D341Med (cell line): Measurements from ENCODE around the gene APOL1.
"Not testable (repeated sequence)": the region's sequence is repeated elsewhere in the genome, so short reads cannot be mapped to it uniquely, and the experiment has no call there.

ENCODE experiments used
- DNase-seq: peaks from one replicate; pipeline ENCODE4 v3.0.0; 2012; ENCODE audit warnings: low spot score

APOL1 gene

DNA sequence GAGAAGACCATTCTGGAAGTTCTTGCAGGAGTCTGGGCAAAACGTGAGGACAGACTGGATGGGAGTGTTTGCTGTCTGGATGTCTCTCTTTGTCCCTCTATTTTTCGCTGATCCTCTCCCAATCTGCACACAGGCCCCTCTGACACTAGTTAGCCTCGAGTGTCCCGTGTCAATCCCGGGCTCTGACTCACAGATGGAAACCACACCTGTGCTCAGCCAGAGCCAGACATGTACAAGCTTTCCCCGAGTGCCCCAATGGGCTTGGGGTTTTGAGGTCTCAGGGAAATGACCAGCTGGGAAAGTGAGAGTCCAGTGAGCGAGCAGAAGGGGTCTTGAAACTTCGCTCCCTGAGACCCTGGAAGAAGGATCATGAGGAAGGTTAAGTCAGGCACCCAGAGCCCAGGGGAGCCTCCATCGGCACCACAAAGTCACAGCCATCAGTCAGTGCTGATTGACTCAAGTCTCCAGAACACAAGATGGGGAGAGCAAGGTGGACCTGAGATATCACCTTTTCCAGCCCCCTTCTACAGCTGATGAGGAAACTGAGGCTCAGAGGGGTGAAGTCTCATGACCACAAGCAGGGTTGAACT lies 27.5 kb upstream of the APOL1 start:
- DNase-seq = no peak

DNA sequence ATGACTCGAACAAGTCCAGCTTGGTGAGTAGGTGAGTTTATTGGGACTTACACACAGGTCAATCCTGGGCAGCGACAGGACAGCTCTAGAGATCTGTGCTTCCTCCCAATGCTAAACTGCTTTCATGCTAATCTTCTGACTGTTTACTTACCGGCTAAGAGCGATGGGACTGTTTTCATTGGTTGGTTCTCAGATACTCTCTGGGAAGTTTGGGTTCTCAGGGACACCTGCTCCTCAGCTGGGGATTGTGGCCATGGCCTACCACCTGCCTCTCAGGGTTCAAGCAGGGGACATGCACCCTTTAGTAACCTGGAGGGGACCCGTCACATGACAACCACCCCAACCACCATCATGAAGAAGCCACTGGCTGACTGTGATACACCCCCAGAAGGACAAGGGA lies 26.7 kb upstream of the APOL1 start:
- DNase-seq = no peak

DNA sequence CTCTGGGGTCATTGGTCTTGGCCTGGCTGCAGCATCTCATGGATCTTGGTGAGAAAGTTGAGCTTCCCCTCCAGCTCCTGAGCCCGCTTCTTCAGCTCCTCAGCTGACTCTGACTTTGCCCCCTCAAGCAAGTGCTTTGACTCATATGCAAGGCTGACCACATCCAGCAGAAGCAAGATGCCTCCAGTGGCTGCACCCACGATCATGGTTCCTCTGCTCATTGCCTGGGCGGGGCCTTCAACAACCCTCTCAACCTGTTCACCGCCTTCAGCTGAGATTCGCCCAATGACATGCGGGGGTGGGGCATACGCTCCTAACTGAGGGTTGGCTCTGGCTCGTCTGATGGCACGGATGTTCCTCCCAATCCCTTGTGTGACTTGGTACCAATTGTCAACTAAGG lies 25.5 kb upstream of the APOL1 start:
- DNase-seq = no peak

DNA sequence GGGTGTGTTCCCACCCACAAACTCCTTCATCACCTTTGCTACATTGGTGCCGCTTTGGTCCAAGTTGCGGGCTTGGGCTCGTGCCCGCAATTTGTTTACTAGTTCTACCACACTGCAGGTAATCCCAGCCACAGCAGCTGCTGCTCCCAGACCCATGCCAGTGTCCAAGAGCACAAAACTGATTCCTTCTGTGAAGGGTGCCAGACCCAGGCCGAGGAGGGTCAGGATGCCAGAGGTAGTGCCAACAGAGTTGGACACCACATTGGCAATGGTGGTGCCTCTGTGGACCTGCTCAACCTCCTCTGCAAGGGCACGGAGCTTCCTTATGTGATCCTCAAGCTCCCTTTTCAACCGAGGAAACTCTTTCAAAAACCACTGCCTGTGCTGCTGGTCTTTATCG lies 25.1 kb upstream of the APOL1 start:
- DNase-seq = no peak

DNA sequence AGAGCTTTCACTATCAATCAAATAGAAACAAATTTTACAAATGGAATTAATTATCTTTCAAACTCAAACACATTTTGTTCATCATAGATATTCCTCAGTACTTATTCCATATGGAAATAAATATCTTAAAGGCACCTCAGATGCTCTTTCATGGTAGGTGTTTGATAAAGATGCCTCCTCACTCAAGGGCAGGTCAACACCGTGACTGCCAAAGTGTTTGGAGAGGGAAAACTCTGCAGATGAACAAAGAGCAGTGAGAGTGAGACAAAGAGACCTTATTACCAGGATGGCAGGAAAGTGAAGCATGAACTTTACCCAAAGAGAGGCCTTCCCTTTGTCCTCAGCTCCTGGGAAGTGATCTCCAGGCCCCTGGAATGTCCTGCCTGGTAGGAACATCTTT lies 24.6 kb upstream of the APOL1 start:
- DNase-seq = not testable (repeated sequence)

DNA sequence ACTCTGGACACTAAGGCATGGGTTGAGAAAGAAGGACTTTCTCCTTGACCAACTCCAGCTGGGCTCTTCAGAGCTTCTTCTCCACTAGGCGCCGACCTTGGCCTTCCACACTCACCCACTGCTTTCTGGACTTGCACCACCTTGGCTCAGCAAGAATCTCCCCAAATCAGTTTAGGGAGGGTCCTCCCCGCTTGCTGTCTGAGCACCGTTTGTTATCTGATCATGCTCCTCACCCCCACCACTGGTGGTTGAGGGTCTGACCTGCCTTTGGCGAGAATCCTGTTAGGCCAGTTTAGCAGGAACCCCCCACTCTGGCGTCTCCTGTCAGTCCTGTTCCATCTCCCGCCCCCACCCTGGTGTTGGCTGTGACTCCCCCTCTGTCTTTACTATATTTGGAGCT lies 24.0 kb upstream of the APOL1 start:
- DNase-seq = no peak

DNA sequence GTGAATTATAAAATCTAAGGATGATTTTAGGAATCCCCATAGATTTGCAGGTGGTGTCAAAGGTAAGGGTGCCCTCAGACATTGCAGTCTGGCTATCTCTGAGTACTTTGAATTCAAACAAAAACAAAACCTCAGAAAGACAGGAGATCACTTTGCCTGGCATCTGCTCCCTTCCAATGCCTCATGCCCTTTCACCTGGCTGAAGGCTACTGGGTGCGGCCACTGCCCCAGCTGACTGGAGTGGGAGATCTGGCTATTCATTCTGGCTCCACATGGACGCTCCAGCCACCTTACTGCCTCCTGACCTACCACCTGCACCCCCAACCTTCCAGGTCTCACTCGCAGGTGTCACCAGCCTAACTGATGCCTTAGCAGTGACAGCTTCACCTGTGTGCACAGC lies 23.3 kb upstream of the APOL1 start:
- not testable (repeated sequence) for DNase-seq

DNA sequence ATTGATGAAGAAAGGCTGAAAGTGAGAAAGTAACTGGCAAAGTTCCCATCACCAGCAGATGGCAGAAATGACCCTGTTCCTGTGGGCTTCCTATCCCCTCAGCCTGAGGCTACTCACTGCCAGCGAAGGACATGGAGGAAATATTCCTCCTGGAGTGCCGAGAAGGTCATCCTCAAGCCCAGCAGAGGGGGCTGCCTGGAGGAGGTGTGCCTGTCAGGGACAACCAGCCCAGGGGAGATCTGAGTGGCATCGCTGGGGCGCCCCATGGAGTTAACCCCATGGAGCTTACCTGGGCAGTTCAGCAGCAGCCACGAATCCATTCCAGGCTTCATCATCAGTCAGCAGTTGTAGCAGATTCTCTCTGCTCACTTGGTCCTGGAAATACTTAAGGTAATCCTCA lies 21.9 kb upstream of the APOL1 start:
- not testable (repeated sequence) for DNase-seq

DNA sequence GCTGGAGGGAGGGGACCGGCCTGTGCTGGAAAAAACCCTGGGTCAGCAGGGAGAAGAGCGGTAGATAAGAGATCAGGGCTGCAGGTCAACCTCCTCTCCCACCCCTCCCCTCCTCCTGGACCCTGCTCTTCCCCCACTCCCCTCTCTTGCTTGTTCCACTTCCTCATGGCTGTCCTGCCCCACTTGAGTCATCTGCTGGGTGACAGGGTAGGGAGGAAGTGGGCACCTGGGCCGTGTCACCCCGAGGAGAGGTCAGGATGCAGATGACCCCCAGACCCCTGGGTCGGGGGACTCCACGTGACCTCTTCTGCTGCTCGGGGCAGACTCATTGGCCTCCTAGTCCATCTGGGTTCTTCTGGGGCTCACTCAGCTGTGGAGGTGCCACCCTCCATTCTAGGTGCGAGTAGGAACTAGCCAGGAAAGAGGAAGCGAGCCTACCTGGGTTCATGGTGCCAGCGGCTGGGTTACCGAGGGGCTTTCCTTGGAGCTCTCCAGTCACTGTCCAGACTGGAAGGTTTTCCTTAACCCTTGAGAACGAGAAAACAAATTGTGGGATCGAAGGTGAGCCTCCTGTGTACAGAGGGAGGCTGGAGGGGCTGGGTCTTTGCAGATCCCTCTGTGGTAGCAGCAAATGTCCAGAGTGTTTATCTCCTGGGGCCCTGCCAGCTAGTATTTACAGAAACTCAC lies 20.1 kb upstream of the APOL1 start:
- no peak for DNase-seq

DNA sequence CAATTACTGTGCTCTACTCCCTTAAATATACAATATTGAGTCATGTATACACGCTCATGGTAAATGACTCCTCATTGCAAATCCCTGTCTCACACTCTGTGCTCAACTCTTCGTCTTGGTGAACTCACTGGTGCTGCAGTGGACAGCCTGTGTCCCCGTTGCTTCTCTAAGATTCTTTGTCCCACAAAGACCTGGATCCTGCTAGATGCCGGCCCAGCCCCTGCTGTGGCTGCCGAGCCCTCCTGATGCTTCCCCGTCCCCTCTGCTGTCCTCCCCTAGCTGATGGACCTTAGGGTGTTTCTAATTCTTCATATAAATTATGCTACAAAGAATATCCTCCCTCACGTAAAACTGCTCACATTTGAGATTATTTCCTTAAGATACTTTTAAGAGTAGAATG lies 19.1 kb upstream of the APOL1 start:
- DNase-seq = no peak

DNA sequence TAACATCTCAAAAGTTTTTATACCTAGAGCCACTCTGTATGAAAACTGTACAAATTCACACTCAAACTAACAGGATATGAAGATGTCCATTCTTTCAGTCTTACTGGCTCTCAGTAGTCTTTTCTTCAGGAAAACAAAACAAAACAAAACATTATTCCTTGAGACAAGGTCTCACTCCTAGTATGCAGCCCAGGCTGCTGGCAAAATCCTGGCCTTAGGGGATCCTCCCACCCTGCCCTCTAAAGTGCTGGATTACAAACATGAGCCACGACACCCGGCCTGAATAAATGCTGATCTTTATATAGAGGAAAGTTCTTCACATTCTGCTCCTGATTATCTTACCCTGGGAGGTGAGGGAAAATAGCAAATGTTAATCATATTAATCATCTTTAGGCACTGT lies 18.7 kb upstream of the APOL1 start:
- no peak for DNase-seq

DNA sequence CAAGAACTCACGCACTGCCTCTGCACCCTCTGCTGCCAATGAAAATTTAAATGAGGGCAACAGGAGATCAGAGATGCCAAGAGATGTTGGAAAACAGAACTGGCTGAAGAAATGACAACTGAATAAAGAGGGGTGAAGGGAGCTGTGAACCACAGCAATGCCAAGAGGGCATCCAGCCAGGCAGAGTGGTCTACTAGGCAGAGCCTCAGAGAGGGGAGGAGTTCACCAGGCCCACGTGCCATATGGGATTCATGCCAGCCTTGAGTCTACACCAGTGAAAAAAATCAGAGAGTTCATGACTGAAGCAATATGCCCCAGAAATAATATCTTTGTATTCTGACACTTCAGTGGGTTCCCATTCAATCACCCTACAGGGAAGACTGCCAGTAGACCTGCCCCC lies 18.0 kb upstream of the APOL1 start:
- no peak for DNase-seq

DNA sequence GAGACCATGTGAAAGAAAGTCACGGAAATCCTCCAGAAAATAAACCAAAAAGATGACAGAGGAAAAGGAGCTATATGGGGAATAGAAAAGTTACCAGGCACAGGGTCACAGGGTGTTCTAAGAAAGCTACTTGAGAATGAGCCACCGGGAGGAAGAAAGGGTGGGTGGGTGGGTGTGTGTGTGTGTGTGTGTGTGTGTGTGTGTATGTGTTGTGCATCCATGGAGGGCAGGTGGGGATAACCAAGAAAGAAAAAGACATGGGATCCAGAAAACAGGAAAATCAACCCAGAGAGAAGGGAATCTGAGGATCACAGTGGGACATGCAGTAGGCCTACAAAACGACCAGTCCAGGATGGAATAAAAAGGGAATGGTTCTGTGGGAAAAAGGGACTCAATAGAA lies 17.3 kb upstream of the APOL1 start:
- no peak for DNase-seq

DNA sequence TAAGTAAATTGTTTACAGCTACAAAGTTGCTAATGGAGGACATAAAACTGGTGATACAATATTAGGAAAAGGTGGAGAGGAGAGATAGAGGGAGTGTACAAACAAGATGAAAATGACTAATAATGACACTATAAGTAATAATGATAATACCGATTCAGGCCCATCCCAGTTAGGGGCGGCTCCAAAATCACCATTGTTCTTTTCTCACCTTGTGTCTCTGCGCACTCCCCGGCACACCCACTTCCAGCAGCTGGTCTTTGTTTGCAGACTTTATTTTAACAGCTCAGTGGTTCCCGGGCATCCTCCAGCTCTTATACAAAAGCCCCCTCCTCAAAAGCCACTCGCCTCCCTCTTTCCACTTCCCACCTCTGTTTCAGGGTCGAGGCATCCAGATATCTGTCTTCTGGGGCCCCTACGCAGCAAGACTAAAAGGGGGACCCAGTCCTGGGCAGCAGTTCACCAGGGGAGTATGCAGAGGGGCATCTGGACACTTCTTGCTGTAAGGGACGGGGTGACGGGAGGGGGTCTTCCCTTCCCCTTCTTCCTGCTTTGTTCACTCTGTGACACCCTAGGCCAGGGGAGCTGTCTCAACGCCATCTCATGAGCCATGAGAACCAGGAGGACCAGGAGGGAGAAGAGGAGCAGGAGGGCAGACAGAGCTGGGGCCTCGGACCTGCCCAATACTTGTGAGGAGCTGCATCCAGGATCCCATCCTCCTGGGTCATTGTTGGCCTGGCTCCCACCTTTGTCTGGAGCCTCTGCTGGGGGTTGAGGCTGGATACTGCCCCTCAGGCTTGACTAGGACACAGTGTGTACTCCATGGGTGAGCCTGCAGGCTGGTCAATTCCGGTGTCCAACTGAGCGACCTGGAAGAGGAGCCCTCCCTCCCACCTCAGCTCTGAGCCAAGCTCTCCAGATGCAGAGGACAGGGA lies 16.3 kb upstream of the APOL1 start:
- DNase-seq = no peak

DNA sequence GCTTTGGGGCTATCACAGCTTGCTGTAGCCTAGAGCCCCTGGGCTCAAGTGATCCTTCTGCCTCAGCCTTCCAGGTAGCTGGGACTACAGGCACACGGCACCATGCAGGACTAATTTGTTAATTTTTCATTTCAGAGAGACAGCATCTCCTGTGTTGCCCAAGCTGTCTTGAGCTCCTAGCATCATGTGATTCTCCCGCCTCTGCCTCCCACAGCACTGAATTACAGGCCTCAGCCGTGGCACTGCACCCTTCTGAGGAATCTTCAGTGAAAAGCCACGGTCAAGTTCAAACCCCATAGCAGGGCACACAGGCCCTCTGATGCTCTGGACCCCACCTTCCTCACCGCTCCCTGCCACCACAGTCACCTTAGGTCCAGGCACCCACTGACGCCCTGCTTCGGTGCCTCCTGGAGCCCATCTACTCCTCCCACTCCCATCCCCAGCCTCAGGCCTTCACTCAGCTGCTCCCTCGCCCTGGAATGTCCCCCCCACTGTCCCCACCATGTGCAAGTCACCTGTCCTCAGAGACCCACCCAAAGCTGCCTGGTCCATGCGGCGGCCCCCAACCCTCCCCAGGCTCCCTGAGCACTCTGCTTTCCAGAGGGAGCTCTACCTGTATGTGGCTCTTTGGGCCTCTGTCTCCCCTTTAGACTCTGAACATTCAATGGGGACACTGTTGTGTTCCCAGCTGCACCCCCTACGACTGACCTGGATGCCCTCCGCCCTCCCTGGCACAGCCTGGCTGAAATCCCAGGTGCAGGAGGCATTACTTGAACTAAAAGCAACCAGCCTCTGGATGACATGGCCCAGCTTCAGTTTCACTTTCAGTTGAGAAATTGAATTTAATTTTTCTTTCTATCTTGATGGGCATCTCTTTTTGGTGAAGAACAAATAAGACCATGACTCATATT lies 15.2 kb upstream of the APOL1 start:
- no peak for DNase-seq

DNA sequence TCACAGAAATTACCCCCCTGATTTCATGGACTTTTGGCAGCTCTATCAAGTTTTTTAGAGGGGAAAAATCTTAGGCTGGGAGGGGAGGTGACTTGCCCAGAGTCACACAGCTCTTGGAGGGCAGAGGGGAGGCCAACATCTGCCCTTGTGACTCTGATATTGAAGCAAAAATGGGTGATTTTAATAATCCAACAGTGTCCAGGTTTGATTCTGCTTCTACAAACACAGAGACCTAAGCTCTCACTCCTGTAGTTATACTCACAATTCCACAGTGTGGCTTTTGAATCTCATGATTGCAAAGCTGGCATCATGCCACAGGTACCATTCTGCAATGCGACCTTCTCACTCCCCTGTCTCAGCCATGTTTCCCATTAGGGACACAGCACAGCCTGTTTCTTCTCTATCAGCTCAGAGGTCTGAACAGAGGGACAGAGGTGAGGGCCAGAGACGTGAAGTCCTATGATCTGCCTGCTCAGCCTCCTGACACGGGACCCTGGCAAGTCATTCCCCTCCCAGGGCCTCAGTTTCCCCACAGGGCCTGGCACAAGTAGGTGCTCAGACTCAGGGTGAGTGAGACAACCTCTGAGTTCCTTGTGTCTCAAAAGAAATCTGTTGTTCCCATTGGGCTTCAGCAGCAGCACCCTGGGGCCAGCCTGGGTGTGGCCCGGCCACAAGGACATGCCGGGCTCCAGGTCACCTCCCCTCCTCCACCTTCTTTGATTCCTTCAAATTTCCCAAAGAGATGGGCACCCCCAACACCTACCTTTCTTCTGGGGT lies 14.4 kb upstream of the APOL1 start:
- no peak for DNase-seq

DNA sequence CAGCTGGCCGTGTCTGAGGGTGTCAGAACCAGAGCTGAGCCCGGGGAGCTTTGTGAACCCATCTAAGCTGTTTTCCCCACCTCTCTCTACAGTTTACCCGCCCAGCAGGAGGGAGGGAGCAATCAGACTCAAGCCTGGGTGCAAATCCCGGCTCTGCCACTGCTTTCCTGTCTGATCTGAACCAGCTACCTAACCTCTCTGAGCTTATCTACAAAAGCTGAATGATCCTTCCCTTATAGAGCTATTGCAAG lies 13.9 kb upstream of the APOL1 start:
- no peak for DNase-seq

DNA sequence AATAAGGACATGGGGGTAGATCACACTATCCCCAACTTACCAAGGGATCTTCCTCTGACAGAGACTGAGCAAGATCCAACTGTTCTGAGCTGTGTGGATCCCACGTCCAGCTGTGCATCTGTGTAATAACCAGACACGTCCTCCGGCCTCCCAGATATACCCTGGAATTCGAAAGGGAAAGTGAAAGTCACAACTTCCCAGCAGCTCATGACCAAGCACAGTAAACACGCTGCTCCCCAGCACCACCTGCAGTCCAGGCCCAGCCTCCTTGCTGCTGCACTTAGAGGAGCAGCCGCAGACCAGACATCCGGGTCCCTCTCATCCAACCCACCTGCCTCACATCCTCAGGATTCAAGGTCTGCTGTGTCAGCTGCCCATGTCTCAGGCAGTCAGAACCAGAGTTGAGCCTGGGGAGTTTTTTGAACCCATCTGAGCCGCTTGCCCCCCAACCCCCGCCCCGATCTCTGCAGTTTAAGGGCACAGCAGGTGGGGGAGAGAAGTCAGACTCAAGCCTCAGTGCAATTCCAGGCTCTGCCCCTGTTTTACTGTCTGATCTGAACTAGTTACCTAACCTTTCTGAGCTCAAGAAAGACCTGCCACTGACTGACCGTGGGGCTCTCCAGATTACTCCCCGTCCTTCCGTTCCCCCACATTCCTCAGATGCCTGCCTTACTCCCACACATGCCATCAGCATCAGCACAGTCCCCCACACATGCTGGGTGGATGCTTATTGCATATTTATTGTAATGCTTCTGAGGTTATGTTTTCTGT lies 13.3 kb upstream of the APOL1 start, which contains the start of gene APOL2:
Gene APOL2 (minus strand): TSS at position 127 of the 771 bp plus-strand sequence. CDS start 6,365 bp downstream, outside the sequence.
- DNase-seq = peak; percentile 83

DNA sequence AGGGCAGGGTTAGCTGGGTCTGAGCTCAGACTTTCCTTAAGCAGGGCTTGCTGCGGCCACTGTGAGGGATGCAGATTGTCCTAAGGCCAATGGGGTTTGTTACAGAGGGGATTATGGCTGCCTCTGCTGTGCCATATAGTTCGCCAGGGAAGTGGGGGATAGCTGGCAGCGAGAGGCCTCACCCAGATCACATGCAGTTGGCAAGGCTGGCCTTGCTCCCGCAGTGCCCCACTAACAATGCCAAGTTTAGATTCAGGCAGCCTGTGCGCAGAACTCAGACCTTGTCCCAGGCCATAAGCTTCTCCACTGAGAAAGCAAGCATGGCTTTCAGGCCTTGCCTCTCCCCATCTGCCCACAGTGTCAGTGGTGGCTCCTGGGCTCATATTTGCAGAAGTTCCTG lies 8.9 kb upstream of the APOL1 start:
- DNase-seq = no peak

DNA sequence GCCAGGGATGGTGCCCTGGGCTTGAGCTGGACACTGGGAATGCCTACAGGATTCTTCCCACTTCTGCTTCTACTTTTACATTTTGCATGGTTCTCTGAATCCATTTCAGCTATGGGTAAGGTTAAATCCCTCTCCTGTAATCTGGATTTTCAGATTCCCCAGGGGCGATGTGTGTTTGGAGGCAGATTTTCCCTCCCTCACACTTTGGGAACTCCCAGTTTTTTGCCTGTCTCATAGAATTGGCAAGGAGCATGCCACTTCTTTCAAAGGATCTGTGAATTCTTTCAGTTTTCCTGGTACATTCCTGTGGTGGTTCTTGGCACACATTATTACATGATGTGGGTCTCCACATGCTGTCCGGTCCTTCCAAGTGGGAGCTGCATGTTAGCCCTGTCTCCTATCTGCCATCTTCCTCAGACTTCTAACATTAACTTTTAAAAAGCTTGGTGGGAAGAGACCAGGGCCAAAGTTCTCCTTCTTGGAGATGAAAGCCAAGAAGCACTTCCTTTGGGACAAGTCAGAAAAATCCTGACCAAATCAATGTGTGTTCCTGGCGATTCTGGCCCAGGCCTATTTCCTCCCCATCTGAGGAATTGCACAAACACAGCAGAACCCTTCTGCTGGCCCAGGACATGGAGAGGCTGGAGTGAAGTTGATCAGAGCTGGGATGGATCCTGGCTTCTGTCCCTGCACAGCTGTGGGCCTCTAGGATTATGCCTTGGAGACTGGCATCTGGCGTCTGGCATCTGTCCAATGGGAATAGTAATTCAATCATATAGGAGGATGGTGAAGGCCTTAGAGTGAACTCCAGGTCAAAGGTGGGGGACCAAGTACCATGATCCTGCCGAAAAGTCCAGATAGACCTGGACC lies 8.2 kb upstream of the APOL1 start:
- DNase-seq = peak; percentile 59
